IPS-15b (cell line): Measurements from ENCODE around the gene E2F6.

Experiments used
- H3K27me3 ChIP-seq: one replicate; pipeline ENCODE4 v1.6.1; 2013; ENCODE audit warnings: low read length; ENCODE audit not compliant: control insufficient read depth, insufficient read depth
- H3K36me3 ChIP-seq: one replicate; pipeline ENCODE4 v1.6.1; 2013; ENCODE audit warnings: low read length; ENCODE audit not compliant: control insufficient read depth, insufficient read depth
- H3K4me1 ChIP-seq: one replicate; pipeline ENCODE4 v1.6.1; 2013; ENCODE audit warnings: mild to moderate bottlenecking, low read length; ENCODE audit not compliant: control insufficient read depth, insufficient read depth
- H3K4me3 ChIP-seq: one replicate; pipeline ENCODE4 v1.5.1; 2013; ENCODE audit warnings: low read depth, low read length
- H3K9ac ChIP-seq: one replicate; pipeline ENCODE4 v1.6.1; 2013; ENCODE audit warnings: low read depth, mild to moderate bottlenecking, low read length
- H3K9me3 ChIP-seq: one replicate; pipeline ENCODE4 v1.6.1; 2013; ENCODE audit warnings: mild to moderate bottlenecking, low read length; ENCODE audit not compliant: control insufficient read depth, insufficient read depth

The E2F6 gene

DNA sequence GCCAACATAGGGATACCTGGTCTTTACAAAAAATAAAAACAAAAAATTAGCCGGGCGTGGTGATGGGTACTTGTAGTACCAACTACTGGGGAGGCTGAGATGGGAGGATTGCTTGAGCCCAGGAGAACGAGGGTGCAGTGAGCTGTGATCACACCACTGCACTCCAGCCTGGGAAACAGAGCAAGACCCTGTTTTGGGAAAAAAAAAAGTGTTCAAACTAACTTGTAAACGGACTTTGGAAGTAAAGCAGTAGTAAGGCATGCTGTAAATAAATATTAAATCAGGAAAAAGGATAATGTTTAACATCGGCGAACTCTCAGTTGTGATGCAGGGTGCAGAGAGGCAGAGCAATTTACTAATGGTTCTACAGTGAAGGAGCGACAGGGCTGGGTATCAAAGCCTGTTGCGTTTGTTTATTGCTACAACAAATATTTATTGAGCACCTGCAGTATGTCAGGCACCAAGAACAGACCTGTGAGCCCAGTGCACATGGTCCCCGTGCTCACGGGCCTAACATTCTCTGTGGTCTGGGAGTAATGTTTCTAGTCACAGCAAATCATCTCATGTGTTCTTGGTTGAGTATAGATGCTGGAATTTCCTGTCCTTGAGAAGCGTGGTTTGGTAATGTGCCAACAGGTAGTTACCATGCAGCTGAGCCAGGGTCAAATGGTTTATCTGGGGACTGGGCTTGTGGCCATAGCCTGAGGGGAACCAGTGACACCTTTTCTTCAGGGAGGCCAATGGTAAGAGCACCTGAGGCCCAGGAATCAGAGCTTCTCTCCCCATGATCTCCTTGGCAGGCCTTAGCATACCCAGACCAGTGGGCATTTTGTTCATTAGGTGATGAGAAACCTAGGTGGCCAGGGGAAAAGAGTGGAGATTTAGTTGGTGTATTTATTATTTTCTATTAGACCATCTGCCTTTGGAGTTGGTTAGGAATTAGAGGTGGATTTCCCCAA lies 40.0 kb upstream of the E2F6 start:
- no peak overlapping the region for H3K9ac ChIP-seq
- no peaks in the 10 kb centered on the region for H3K4me1 ChIP-seq
- H3K36me3 ChIP-seq = no peaks in the 10 kb centered on the region
- H3K4me3 ChIP-seq = no peak overlapping the region
- no peaks in the 10 kb centered on the region for H3K9me3 ChIP-seq
- no peaks in the 10 kb centered on the region for H3K27me3 ChIP-seq

- H3K9me3 ChIP-seq = no peaks in the 10 kb centered on the region
- no peak overlapping the region for H3K4me3 ChIP-seq
- H3K27me3 ChIP-seq = no peaks in the 10 kb centered on the region
- H3K9ac ChIP-seq = no peak overlapping the region
- no peaks in the 10 kb centered on the region for H3K36me3 ChIP-seq
- H3K4me1 ChIP-seq = peaks cover 7% of the 10 kb centered on the region
Measured at GRCh38 chr2:11503354-11503927, 37.5 kb upstream of the E2F6 start.

DNA sequence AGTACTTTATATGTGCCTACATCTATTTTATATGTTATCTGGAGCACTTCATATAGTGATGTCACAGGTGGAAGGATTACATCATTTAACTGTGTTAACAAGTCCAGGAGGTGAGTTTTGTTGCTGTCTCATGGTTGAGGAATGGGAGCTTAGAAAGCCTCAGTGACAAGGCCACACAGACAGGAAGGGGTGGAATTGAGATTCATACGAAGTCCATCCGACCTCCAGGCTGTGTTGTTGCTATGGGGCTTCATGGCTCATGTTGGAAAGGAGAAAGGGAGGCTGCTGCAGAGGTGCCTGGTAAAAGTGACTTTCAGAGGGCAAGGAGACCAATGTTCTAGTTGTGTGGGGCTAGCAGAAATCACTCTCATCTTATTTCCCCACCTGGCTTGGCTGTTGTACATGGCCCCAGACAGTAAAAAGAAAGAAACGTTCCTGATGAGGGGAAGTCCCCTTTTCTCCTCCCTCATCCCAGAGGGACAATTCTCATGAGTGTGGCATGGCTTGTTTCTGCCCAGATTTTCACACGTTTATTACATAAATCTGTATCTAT lies 36.9 kb upstream of the E2F6 start:
- Histone ChIP-seq H3K4me1 (peaks cover 7% of the 10 kb centered on the region), H3K27me3 (no peaks in the 10 kb centered on the region), H3K9me3 (no peaks in the 10 kb centered on the region), H3K9ac (no peak overlapping the region), H3K36me3 (no peaks in the 10 kb centered on the region), H3K4me3 (no peak overlapping the region)

DNA sequence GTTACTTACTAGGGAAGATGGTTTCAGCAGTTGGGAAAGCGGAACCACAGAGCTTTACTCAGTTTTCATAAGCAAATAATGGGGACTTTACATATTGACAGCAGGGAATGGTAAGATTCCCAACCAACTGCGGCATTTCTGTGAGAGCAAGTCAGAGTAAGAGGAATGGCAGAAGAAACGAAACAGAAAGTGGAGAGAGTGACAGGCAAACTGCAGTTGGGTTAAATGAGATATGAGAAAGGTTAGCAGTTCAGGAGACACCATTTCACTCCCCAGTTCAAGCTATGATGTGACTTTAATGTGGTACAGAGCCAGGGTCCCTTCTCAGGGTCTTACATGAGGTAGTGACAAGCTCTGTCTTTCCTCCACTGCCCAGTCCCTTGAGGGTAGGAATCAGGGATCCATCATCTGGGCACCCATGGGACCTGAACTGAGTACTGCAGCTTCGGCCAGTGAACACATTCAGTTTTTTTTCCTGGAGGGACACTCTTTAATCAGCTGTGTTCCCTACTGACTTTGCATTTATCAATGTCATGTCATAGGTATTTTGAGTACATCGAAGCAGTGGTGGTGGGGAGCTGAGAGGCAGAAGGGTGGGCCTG lies 34.8 kb upstream of the E2F6 start:
- no peaks in the 10 kb centered on the region for H3K36me3 ChIP-seq
- H3K4me3 ChIP-seq = no peak overlapping the region
- H3K9me3 ChIP-seq = no peaks in the 10 kb centered on the region
- peaks cover 10% of the 10 kb centered on the region for H3K4me1 ChIP-seq
- no peak overlapping the region for H3K9ac ChIP-seq
- H3K27me3 ChIP-seq = no peaks in the 10 kb centered on the region

- Histone ChIP-seq H3K27me3 (no peaks in the 10 kb centered on the region), H3K9me3 (no peaks in the 10 kb centered on the region), H3K9ac (no peak overlapping the region), H3K36me3 (no peaks in the 10 kb centered on the region), H3K4me3 (no peak overlapping the region), H3K4me1 (peaks cover 13% of the 10 kb centered on the region)
Measured at GRCh38 chr2:11499081-11499743, 33.3 kb upstream of the E2F6 start.

- Histone ChIP-seq H3K4me3 (no peak overlapping the region), H3K27me3 (no peaks in the 10 kb centered on the region), H3K4me1 (peaks cover 13% of the 10 kb centered on the region), H3K9me3 (no peaks in the 10 kb centered on the region), H3K36me3 (no peaks in the 10 kb centered on the region), H3K9ac (no peak overlapping the region)
Measured at GRCh38 chr2:11498543-11499034, 32.6 kb upstream of the E2F6 start.

DNA sequence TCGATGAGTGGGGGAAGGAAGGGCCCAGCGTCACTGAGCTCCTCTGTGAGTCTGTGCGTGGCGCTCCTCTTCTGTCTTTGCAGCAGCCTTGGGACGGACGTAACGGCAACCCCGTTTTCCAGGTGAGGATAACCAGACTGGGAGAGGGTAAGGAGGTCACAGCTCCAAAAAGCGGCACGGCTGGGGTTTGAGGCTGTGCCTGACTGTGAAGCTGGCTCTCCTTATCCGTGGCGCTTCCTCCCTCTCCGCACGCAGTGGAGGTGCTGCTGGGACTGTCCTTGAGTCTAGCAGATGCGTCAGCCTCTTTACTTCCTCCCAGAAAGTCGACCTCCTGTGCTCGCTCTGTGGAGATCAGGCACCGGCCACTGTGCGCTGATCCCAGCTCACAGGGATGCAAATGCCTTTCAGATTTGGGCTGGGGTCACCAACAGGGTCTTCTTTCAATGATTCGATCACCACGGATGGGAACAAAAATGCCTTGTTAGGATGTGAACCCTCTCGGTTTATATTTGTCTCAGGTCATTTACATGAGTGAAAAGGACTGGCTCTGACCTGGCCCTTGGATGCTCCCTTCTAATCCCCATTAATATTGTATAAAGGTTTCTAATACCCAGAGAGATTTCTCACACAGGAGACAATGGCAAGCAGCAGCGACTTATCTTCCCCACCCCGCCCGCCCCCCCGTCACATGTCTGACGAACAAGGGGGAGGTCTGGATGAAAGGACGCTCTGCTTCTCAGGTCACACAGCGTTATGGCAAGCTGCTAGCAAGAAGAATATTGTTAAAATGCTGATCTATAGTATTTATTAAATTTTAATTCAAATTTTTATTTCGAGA lies 30.1 kb upstream of the E2F6 start:
- H3K9me3 ChIP-seq = no peaks in the 10 kb centered on the region
- H3K4me3 ChIP-seq = no peak overlapping the region
- H3K36me3 ChIP-seq = no peaks in the 10 kb centered on the region
- peaks cover 13% of the 10 kb centered on the region for H3K4me1 ChIP-seq
- H3K27me3 ChIP-seq = no peaks in the 10 kb centered on the region
- H3K9ac ChIP-seq = no peak overlapping the region

GRCh38 chr2:11494310-11494709 lies 28.3 kb upstream of the E2F6 start:
- Histone ChIP-seq H3K9me3 (no peaks in the 10 kb centered on the region), H3K4me1 (peaks cover 11% of the 10 kb centered on the region), H3K9ac (no peak overlapping the region), H3K36me3 (no peaks in the 10 kb centered on the region), H3K4me3 (no peak overlapping the region), H3K27me3 (no peaks in the 10 kb centered on the region)

GRCh38 chr2:11493282-11493681 lies 27.3 kb upstream of the E2F6 start:
- no peaks in the 10 kb centered on the region for H3K27me3 ChIP-seq
- H3K9ac ChIP-seq = no peak overlapping the region
- H3K4me1 ChIP-seq = peaks cover 6% of the 10 kb centered on the region
- H3K36me3 ChIP-seq = no peaks in the 10 kb centered on the region
- no peaks in the 10 kb centered on the region for H3K9me3 ChIP-seq
- no peak overlapping the region for H3K4me3 ChIP-seq

DNA sequence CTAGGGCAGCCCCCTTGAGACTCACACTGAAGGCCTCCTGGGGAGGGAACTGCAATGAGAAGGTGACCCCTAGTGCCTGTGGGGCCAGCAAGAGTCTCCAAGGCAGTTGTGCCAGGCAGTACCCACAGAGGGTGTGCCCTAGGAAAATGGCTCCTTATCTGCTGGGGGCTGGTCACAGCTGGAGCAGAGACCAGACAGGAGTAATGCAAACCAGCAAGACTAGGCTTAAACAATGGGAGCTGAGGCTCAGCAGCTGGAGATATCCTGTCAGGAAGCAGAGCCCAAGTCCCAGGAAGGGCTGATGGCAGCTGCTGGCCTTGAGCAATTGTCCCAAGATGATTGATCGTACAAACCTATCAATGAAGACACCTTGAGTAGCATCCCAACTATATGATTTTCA lies 26.8 kb upstream of the E2F6 start:
- H3K36me3 ChIP-seq = no peaks in the 10 kb centered on the region
- no peak overlapping the region for H3K9ac ChIP-seq
- no peaks in the 10 kb centered on the region for H3K27me3 ChIP-seq
- H3K4me3 ChIP-seq = no peak overlapping the region
- peaks cover 6% of the 10 kb centered on the region for H3K4me1 ChIP-seq
- H3K9me3 ChIP-seq = no peaks in the 10 kb centered on the region

DNA sequence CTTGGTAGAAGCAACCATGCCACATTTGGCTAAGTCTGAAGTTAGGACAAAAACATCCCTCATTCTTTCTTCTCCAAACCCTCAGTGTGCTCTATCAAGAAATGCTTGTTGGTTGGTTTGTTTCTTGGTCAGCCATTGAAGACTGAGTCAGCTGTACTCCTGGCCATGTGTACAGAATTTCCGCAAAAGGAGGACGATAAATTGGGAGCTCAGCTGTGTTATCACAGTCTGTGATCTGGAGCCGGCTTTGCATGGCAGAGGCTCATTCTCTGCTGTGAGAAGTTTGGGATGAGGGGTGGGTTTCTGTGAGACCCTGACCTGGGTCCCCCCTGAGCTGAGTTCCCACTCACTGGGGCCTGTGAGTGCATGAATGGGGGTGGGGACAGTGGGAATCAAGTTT lies 26.3 kb upstream of the E2F6 start:
- Histone ChIP-seq H3K9ac (no peak overlapping the region), H3K27me3 (no peaks in the 10 kb centered on the region), H3K4me1 (peaks cover 6% of the 10 kb centered on the region), H3K36me3 (no peaks in the 10 kb centered on the region), H3K4me3 (no peak overlapping the region), H3K9me3 (no peaks in the 10 kb centered on the region)
